Ovary (tissue), 9 donors: ENCODE data around the gene ACSS1. TPM values are rescaled to one million over a fixed set of nuclear protein-coding genes. Genes with fewer than 3 reads are reported as not detected.

Experiments
- DNase-seq, 5 donors: peaks; one replicate each; pipeline ENCODE4 v3.0.0-alpha.2; 2019 to 2020
- H3K27ac ChIP-seq, 2 donors: fragments of 200-600 bp; one replicate each; pipeline versions ENCODE4 v1.5.1 to v1.8.0; 2019 to 2022
- H3K27me3 ChIP-seq: fragments of 200-600 bp; one replicate; pipeline ENCODE4 v1.8.0; 2022
- H3K36me3 ChIP-seq: fragments of 200-600 bp; sonication (generic); one replicate; pipeline ENCODE4 v1.5.1; 2019
- H3K4me1 ChIP-seq: one replicate; pipeline ENCODE4 v1.8.1; 2013; ENCODE audit warnings: mild to moderate bottlenecking, moderate library complexity; ENCODE audit not compliant: insufficient read depth
- H3K4me3 ChIP-seq: fragments of 200-600 bp; sonication (generic); one replicate; pipeline ENCODE4 v1.5.1; 2017
- H3K9me3 ChIP-seq, 2 donors: fragments of 200-600 bp in 1 of 2; sonication (generic) in 1 of 2; one replicate each; pipeline versions ENCODE4 v1.5.1 to v1.8.1; 2013 to 2019; ENCODE audit warnings: mild to moderate bottlenecking in 1 of 2, moderate library complexity in 1 of 2
- EP300 ChIP-seq: sonication (generic); formaldehyde crosslinking; IDR thresholded peaks from one replicate; pipeline ENCODE4 v1.6.1; 2017; ENCODE audit warnings: antibody characterized with exemption
- POLR2A ChIP-seq: fragments of 450-650 bp; IDR thresholded peaks from one replicate; pipeline ENCODE4 v1.6.1; 2017; ENCODE audit warnings: antibody characterized with exemption, mild to moderate bottlenecking, moderate library complexity
- WGBS, 3 donors: extraction: QIAGEN DNeasy Blood & Tissue Kit in 1 of 3; methylation state at CpG; one replicate each; pipeline versions ENCODE4 v1.1.5 to v1.1.7; 2013 to 2017; 5-methylcytosine and 5-hydroxymethylcytosine counted together
- intact Hi-C, 4 donors: fragments of 100-400 bp; cut with DNase I; formaldehyde crosslinking; loops; one replicate each; pipeline versions ENCODE4 v1.11.0 to v1.15.1; 2022 to 2023
- polyA plus RNA-seq, 2 donors: library from polyadenylated mRNA; stranded (reverse); fragments of 200-250 nt in 1 of 2; fragments of 350-450 nt in 1 of 2; fragmentation: Illumina TruSeq in 1 of 2; extraction: RNeasy Lipid Tissue Mini Kit (QIAGEN cat#74804) in 1 of 2; gene quantifications; one replicate each; pipeline ENCODE4 v1.2.3, GENCODE V29; 2013 to 2014
- total RNA-seq, 7 donors: library from RNA; depleted of rRNA in 2 of 7; stranded (reverse); fragments of >200 nt in 2 of 7; fragmentation: NEBNext Ultra II Directional in 3 of 7; extraction: Animal tissue kit (Norgen Biotek cat#: 25700) in 3 of 7; gene quantifications; one replicate each; pipeline versions ENCODE4 v1.1.0 to v1.2.4, GENCODE V29; 2016 to 2023
- TF ChIP-seq, protein P1 (sequence below), 3 donors: fragments of 450-650 bp in 2 of 3; fragments of 200-600 bp in 1 of 3; IDR thresholded peaks; one replicate each; pipeline versions ENCODE4 v1.5.1 to v1.8.0; 2016 to 2022; ENCODE audit warnings: antibody characterized with exemption in 3 of 3, mild to moderate bottlenecking in 1 of 3
- donor health status: DM: no; HTN: no; CAD: no; lungs with moderate emphysema.
- donor health status: DM: no; HTN: no; CAD: no.
- donor health status: Bipolar disorder and iron deficiency.
- donor health status: DM: yes; HTN: yes; CAD: no.
- donor health status: DM: no; HTN: no; CAD: no.
- donor health status: DM: yes; HTN: yes; CAD: no.

ACSS1 gene
- total and polyA plus RNA-seq, 9 donors = 13.1 to 37.0 (median 29.0) TPM

DNA sequence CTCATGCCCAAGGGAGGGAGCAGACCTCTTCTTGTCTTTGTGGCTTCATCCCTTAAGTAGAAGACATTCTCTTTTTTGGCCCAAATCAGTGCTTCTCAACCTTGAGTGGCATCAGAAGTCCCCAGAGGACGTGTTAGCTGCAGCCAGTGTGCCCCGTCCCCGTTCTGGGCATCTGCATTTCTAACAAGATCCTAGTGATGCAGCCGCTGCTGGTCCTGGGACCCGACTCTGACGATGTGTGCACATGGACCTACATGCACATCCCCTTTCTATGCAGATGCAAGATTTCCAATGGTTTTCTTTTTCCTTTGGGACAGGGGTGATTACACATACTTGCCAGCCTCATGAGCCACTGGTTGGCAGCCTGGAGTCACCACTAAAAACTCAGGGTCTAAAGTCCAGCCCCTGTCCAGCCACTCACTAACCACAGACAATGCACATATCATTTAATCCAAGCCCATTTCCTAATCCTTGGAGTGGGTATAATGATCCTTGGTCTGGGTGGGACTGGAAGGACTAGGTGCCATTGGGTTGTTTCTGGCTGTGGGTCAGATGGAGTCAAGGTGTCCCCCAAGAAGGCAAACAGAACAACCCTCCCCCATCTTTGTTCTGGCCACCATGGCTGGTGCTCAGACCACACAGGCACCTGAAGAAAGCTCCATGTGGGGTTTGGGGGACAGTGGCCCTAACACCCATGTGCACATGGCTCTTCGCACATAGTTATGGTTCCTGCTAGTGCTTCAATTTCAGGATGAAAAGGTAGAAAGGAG lies 6.4 kb downstream of the ACSS1 start:
- no peaks in the 10 kb centered on the region for H3K27me3 ChIP-seq
- TF ChIP-seq, protein P1, sequence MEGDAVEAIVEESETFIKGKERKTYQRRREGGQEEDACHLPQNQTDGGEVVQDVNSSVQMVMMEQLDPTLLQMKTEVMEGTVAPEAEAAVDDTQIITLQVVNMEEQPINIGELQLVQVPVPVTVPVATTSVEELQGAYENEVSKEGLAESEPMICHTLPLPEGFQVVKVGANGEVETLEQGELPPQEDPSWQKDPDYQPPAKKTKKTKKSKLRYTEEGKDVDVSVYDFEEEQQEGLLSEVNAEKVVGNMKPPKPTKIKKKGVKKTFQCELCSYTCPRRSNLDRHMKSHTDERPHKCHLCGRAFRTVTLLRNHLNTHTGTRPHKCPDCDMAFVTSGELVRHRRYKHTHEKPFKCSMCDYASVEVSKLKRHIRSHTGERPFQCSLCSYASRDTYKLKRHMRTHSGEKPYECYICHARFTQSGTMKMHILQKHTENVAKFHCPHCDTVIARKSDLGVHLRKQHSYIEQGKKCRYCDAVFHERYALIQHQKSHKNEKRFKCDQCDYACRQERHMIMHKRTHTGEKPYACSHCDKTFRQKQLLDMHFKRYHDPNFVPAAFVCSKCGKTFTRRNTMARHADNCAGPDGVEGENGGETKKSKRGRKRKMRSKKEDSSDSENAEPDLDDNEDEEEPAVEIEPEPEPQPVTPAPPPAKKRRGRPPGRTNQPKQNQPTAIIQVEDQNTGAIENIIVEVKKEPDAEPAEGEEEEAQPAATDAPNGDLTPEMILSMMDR (IDR thresholded peaks at IDR 0.05) = no peak
- TF ChIP-seq POLR2A (no peak), EP300 (no peak)
- intact Hi-C loops = loop anchor here in 2 of 4 donors (10.0 kb wide), 2 partner anchors 343 to 1697 kb away; partner anchors contain the start of genes ABHD12 (in 1 of the 2) and NXT1 (in 1 of the 2)
- no peaks in the 10 kb centered on the region for H3K9me3 ChIP-seq
- H3K4me1 ChIP-seq = peaks cover 56% of the 10 kb centered on the region
- H3K36me3 ChIP-seq = no peaks in the 10 kb centered on the region
- no peak overlapping the region for H3K4me3 ChIP-seq
- WGBS, 3 donors = 94 to 97% (median 96%) methylated on average over 7 of the region's 7 CpGs
- no peak overlapping the region for H3K27ac ChIP-seq
- DNase-seq = peak in 3 of 5 donors; percentile 7 to 22 (median 14)

DNA sequence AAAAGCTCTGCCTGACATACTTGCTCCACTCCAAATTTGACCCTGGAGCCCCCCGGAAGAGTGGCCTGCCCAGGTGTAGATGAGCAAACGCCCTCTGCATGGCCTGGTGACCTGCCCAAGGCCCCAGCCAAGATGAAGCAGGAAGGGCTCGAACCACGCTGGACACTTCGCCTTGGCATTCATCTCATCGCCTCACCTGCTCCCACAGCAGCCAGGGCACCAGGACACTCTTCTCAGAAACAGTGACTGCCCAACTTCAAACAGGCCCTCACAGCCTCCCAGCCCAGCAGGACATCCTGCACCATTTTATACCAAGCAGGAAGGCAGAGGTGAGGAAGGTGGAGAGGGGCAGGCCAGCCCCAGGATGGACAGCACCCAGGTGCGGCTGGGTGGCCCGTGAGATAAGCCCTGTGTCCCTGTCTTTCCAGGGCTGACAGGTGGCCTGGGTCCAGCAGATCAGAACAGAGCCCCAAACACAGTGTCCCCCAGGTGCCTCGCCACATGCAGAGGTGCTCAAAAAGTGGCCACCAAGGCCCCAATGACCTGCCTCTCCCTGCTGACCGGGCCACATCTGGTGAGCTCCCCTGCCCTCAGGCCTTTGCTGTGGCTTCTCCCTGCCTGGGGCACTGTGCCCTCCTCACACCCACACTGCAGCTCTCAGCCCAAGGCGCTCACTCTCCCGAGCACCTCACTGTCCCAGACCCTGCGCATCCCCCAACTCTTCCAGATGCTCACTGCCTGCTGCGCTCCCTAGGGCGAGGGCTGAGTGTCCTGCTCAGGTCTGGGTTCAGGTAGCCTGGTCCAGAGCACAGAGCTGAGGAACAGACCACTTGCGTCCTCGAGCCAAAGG lies 7.2 kb downstream of the ACSS1 start:
- Histone ChIP-seq H3K36me3 (no peaks in the 10 kb centered on the region), H3K9me3 (no peaks in the 10 kb centered on the region), H3K27me3 (no peaks in the 10 kb centered on the region), H3K4me3 (no peak overlapping the region), H3K27ac (no peak overlapping the region), H3K4me1 (peaks cover 49% of the 10 kb centered on the region)
- TF ChIP-seq POLR2A (no peak), EP300 (no peak)
- TF ChIP-seq, protein P1 (IDR thresholded peaks at IDR 0.05) = no peak
- peak in 3 of 5 donors; percentile 7 to 22 (median 11) for DNase-seq
- 91 to 97% (median 92%) methylated on average over 16 to 17 of the region's 17 CpGs for WGBS, 3 donors
- intact Hi-C loops = loop anchor here in 2 of 4 donors (10.0 kb wide), 2 partner anchors 344 to 1696 kb away; partner anchors contain the start of genes ABHD12 (in 1 of the 2) and NXT1 (in 1 of the 2)

DNA sequence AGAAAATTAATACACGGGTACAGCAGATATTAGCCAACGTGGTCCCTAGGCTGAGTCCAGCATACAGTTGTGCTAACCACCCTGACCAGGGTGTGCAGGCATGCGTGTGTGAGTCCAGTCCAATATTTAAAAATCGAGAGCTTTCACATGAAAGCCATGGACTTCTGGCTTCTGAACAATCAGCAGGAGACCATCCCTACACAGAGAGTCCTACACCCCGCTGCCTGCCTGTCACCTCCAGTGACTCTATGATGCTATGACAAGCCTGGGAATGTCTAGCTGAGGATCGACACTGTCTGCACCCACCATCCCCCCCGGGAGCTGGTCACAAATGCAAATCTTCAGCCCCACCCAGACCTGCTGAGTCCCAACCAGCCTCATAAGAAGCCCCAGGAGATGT lies 7.9 kb downstream of the ACSS1 start:
- peak in 1 of 5 donors; percentile 12 for DNase-seq
- WGBS, 3 donors = 77 to 84% (median 79%) methylated on average over 7 of the region's 7 CpGs
- Histone ChIP-seq H3K4me3 (no peak overlapping the region), H3K9me3 (no peaks in the 10 kb centered on the region), H3K27me3 (no peaks in the 10 kb centered on the region), H3K36me3 (no peaks in the 10 kb centered on the region), H3K4me1 (peaks cover 42% of the 10 kb centered on the region), H3K27ac (no peak overlapping the region)
- intact Hi-C loops = loop anchor here in 2 of 4 donors (10.0 kb wide), 2 partner anchors 345 to 1695 kb away; partner anchors contain the start of genes ABHD12 (in 1 of the 2) and NXT1 (in 1 of the 2)
- TF ChIP-seq, protein P1 (IDR thresholded peaks at IDR 0.05) = no peak
- TF ChIP-seq EP300 (no peak), POLR2A (no peak)
